Endothelial cell of umbilical vein (primary cell): ENCODE results near the gene LRIT2. TPM values are rescaled to one million over a fixed set of nuclear protein-coding genes. Genes with fewer than 3 reads are reported as not detected.

Source experiments
- BruUV-seq: library from RNA; stranded (reverse); fragments of 400-500 nt; replicated peaks from 2 replicates; lab custom pipeline; 2021; lab: Mats Ljungman, UMichigan
- CTCF ChIA-PET: fragments of 300-600, 350-600 bp; sonication (Branson Sonifier 250); formaldehyde crosslinking; loops from one replicate; lab custom pipeline; 2021; ENCODE audit warnings: antibody characterized with exemption, inconsistent platforms; lab: Charles Lee
- POLR2A ChIA-PET: fragments of 300-600, 350-600 bp; sonication (Branson Sonifier 250); formaldehyde crosslinking; loops from one replicate; lab custom pipeline; 2021; ENCODE audit warnings: antibody characterized with exemption, inconsistent platforms; lab: Charles Lee
- DNase-seq: peaks from one replicate; pipeline ENCODE4 v3.0.0-alpha.2; 2011; ENCODE audit warnings: low read depth, low spot score
- FAIRE-seq: peaks from 2 replicates; lab custom pipeline; 2011; peaks lifted over from hg19 to GRCh38; lab: Jason Lieb, UNC
- H2AFZ ChIP-seq: 2 replicates; pipeline ENCODE4 v1.6.0; 2012; ENCODE audit warnings: low read depth, low read length, control low read depth, inconsistent platforms
- H3K27ac ChIP-seq: 2 replicates; pipeline ENCODE4 v1.5.1; 2011; ENCODE audit warnings: low read depth, mild to moderate bottlenecking, control low read depth, low read length, moderate library complexity; ENCODE audit not compliant: insufficient read depth
- H3K27me3 ChIP-seq, 2 experiments: 2 replicates each; pipeline versions ENCODE4 v1.6.0 to v1.6.1; 2011; ENCODE audit warnings: low read length in 2 of 2, mixed read lengths in 1 of 2; ENCODE audit not compliant: control insufficient read depth in 2 of 2, insufficient read depth in 2 of 2
- H3K36me3 ChIP-seq, 2 experiments: 2 replicates in 1 of 2; 3 replicates in 1 of 2; pipeline ENCODE4 v1.5.1; 2011; ENCODE audit warnings: low read length in 2 of 2, mild to moderate bottlenecking in 1 of 2, moderate library complexity in 1 of 2; ENCODE audit not compliant: control insufficient read depth in 2 of 2, insufficient read depth in 2 of 2; ENCODE audit errors: extremely low read depth in 1 of 2
- H3K4me1 ChIP-seq: 3 replicates; pipeline ENCODE4 v1.5.1; 2011; ENCODE audit warnings: mild to moderate bottlenecking, low read length; ENCODE audit not compliant: control insufficient read depth, insufficient read depth; ENCODE audit errors: extremely low read depth
- H3K4me2 ChIP-seq: 2 replicates; pipeline ENCODE4 v1.6.1; 2011; ENCODE audit warnings: low read length, control low read depth, mixed read lengths; ENCODE audit not compliant: insufficient read depth
- H3K4me3 ChIP-seq, 3 experiments: fragments of 200-600 bp in 1 of 3; sonication (generic), shearing (Covaris generic) in 1 of 3; replicated peaks in 1 of 3; 2 replicates each; pipeline ENCODE4 v1.5.1; 2011 to 2016; ENCODE audit warnings: control low read depth in 3 of 3, low read length in 3 of 3, mild to moderate bottlenecking in 2 of 3, inconsistent platforms in 1 of 3, low read depth in 1 of 3, moderate library complexity in 1 of 3; ENCODE audit not compliant: insufficient read depth in 1 of 3
- H3K79me2 ChIP-seq: 2 replicates; pipeline ENCODE4 v1.6.0; 2012; ENCODE audit warnings: low read length, inconsistent platforms; ENCODE audit not compliant: control insufficient read depth, insufficient read depth
- H3K9ac ChIP-seq: replicated peaks from 2 replicates; pipeline ENCODE3; 2011; ENCODE audit warnings: low read length, control low read depth; ENCODE audit not compliant: insufficient read depth; ENCODE audit errors: extremely low read depth
- H3K9me1 ChIP-seq: replicated peaks from 3 replicates; pipeline ENCODE4 v1.6.0; 2011; ENCODE audit warnings: mild to moderate bottlenecking, low read length; ENCODE audit not compliant: control insufficient read depth, insufficient read depth; ENCODE audit errors: extremely low read depth
- H3K9me3 ChIP-seq: replicated peaks from 2 replicates; pipeline ENCODE4 v1.5.1; 2012; ENCODE audit warnings: low read length, inconsistent platforms; ENCODE audit not compliant: control insufficient read depth, insufficient read depth
- H4K20me1 ChIP-seq: replicated peaks from 2 replicates; pipeline ENCODE3; 2011; ENCODE audit warnings: mild to moderate bottlenecking, low read length; ENCODE audit not compliant: control insufficient read depth, insufficient read depth; ENCODE audit errors: extremely low read depth
- CTCF ChIP-seq, 2 donors: IDR thresholded peaks; 1 replicate in 1 of 2; 2 replicates in 1 of 2; pipeline ENCODE4 v1.5.1; 2011; ENCODE audit warnings: low read length in 2 of 2, mild to moderate bottlenecking in 2 of 2, moderate library complexity in 2 of 2, control low read depth in 1 of 2, inconsistent platforms in 1 of 2, low read depth in 1 of 2; ENCODE audit not compliant: insufficient read depth in 1 of 2; ENCODE audit errors: extremely low read depth in 1 of 2
- EZH2 ChIP-seq: IDR thresholded peaks from 2 replicates; pipeline ENCODE4 v1.6.1; 2012; ENCODE audit warnings: borderline replicate concordance, low read depth, mild to moderate bottlenecking, moderate library complexity, low read length, inconsistent platforms; ENCODE audit not compliant: severe bottlenecking
- FOS ChIP-seq: IDR thresholded peaks from 2 replicates; pipeline ENCODE4 v1.6.1; 2011; ENCODE audit warnings: mild to moderate bottlenecking, low read length, moderate library complexity, borderline replicate concordance; ENCODE audit not compliant: insufficient read depth
- GATA2 ChIP-seq: IDR thresholded peaks from 2 replicates; pipeline ENCODE4 v1.7.0; 2011; ENCODE audit warnings: low read depth, mild to moderate bottlenecking, moderate library complexity, mixed read lengths, low read length; ENCODE audit not compliant: insufficient read length, insufficient read depth
- JUN ChIP-seq: IDR thresholded peaks from 2 replicates; pipeline ENCODE4 v1.6.1; 2011; ENCODE audit warnings: borderline replicate concordance, low read depth; ENCODE audit not compliant: insufficient read length, insufficient read depth
- MYC ChIP-seq: IDR thresholded peaks from one replicate; pipeline ENCODE4 v1.6.1; 2011; ENCODE audit warnings: mild to moderate bottlenecking, low read depth, low read length
- POLR2A ChIP-seq: IDR thresholded peaks from 2 replicates; pipeline ENCODE4 v1.6.1; 2012; ENCODE audit warnings: low read depth, mild to moderate bottlenecking, control low read depth, low read length
- POLR2AphosphoS5 ChIP-seq: IDR thresholded peaks from 2 replicates; pipeline ENCODE4 v1.6.1; 2012; ENCODE audit warnings: low read depth, mild to moderate bottlenecking, control low read depth, low read length, moderate library complexity; ENCODE audit not compliant: insufficient read depth
- dilution Hi-C: fragments of 300-500 bp; cut with MboI; formaldehyde crosslinking; loops from one replicate; pipeline ENCODE4 v1.15.0; 2019; ENCODE audit warnings: low sequenced_read_pairs; ENCODE audit not compliant: extremely low pct_ligation_motif_present
- intact Hi-C: fragments of 100-400 bp; cut with micrococcal nuclease; formaldehyde crosslinking; loops from one replicate; pipeline ENCODE4 v1.10.0; 2022
- polyA plus RNA-seq, 4 experiments: library from polyadenylated mRNA; depleted of rRNA in 3 of 4; stranded (reverse) in 3 of 4; unstranded in 1 of 4; fragments of >200 nt; gene quantifications; 2 replicates each; pipeline versions ENCODE4 v1.2.1 to v1.2.3, GENCODE V29; 2011 to 2012; ENCODE audit warnings: missing spikeins in 1 of 4
- total RNA-seq: library from RNA; stranded (reverse); gene quantifications from 2 replicates; pipeline ENCODE4 v1.2.3, GENCODE V29; 2021
- TF ChIP-seq, protein P1 (sequence below): IDR thresholded peaks from 2 replicates; pipeline ENCODE4 v1.6.1; 2011; ENCODE audit not compliant: insufficient read depth, insufficient read length

Gene LRIT2
- total and polyA plus RNA-seq, 2 donors (not counting 3 experiments of a cell fraction or from before 2014, with no cell fraction given) = not detected

DNA sequence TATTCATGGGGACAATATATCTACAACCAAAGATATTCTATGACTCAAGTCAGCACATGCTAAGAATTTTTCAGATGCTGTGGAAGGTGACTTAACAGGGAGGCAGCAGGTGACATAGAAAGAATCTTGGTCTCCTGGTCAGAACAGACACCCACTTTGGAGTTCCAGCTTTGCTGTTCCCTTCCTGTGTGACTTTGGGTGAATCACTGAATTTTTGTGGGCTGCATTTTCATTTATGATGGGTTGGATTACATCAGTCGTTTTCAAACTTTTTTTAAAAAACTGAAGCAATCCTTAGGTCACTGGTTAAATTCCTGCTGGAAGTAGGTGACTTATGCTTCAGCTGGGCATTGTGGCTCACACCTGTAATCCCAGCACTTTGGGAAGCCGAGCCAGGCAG is 44.4 kb upstream of the LRIT2 start:
- H3K27ac ChIP-seq = no peak overlapping the region
- H3K9me1 ChIP-seq = no peaks in the 10 kb centered on the region
- H3K9ac ChIP-seq = no peak overlapping the region
- no peak overlapping the region for H3K4me3 ChIP-seq
- H3K79me2 ChIP-seq = no peaks in the 10 kb centered on the region
- H2AFZ ChIP-seq = no peak overlapping the region
- FAIRE-seq = no peak
- dilution Hi-C loops (no loop called here), intact Hi-C loops (no loop called here)
- DNase-seq = no peak
- CTCF ChIA-PET = interaction anchor here (1.0 to 11.1 kb wide), 2 partner anchors 83 to 267 kb away, joined by 4 to 510 read pairs; no protein-coding TSS in a partner anchor
- POLR2A ChIA-PET = no interaction called here
- H3K4me1 ChIP-seq = no peaks in the 10 kb centered on the region
- H4K20me1 ChIP-seq = no peaks in the 10 kb centered on the region
- TF ChIP-seq EZH2 (no peak), JUN (no peak), POLR2AphosphoS5 (no peak), MYC (no peak), FOS (no peak), POLR2A (no peak), GATA2 (no peak), CTCF (IDR thresholded peaks at IDR 0.05; ENCODE audit: extremely low read depth in 1 of 2, insufficient read depth in 1 of 2, low read depth in 1 of 2, low read length in 2 of 2) (no peak)
- TF ChIP-seq, protein P1, sequence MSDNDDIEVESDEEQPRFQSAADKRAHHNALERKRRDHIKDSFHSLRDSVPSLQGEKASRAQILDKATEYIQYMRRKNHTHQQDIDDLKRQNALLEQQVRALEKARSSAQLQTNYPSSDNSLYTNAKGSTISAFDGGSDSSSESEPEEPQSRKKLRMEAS = no peak
- no TSS peak for BruUV-seq
- H3K36me3 ChIP-seq = no peaks in the 10 kb centered on the region
- peaks cover 14 to 28% of the 10 kb centered on the region in 2 experiments for H3K27me3 ChIP-seq
- no peaks in the 10 kb centered on the region for H3K9me3 ChIP-seq
- no peak overlapping the region for H3K4me2 ChIP-seq
